MM.1S (cell line): ENCODE measurements around the gene MPND.

Experiments used
- DNase-seq: peaks from one replicate; pipeline ENCODE4 v3.0.0-alpha.2; 2015
- H2AFZ ChIP-seq: fragments of 300-600 bp; sonication (generic); 2 replicates; pipeline ENCODE4 v1.6.0; 2016; ENCODE audit warnings: antibody characterized with exemption, low read length
- H3F3A ChIP-seq: fragments of 300-600 bp; sonication (generic); 2 replicates; pipeline ENCODE4 v1.6.1; 2016; ENCODE audit warnings: mild to moderate bottlenecking, antibody characterized with exemption, low read length, moderate library complexity, mixed read lengths; ENCODE audit not compliant: insufficient read depth
- H3K27ac ChIP-seq: fragments of 300-600 bp; sonication (generic); 2 replicates; pipeline ENCODE4 v1.5.1; 2016; ENCODE audit warnings: mild to moderate bottlenecking, low read length
- H3K27me3 ChIP-seq: fragments of 300-600 bp; sonication (generic); replicated peaks from 2 replicates; pipeline ENCODE4 v1.6.0; 2016; ENCODE audit warnings: low read length; ENCODE audit not compliant: insufficient read depth
- H3K36me3 ChIP-seq: fragments of 300-600 bp; sonication (generic); replicated peaks from 2 replicates; pipeline ENCODE4 v1.6.1; 2016; ENCODE audit warnings: mild to moderate bottlenecking, low read length, mixed read lengths; ENCODE audit not compliant: insufficient read depth
- H3K4me1 ChIP-seq: fragments of 300-600 bp; sonication (generic); 2 replicates; pipeline ENCODE4 v1.6.1; 2016; ENCODE audit warnings: low read length, mixed read lengths
- H3K4me2 ChIP-seq: fragments of 300-600 bp; sonication (generic); 2 replicates; pipeline ENCODE4 v1.6.0; 2016; ENCODE audit warnings: low read depth, low read length
- H3K4me3 ChIP-seq: fragments of 300-600 bp; sonication (generic); 2 replicates; pipeline ENCODE4 v1.5.1; 2016; ENCODE audit warnings: low read length, mixed read lengths
- H3K79me2 ChIP-seq: fragments of 300-600 bp; sonication (generic); 2 replicates; pipeline ENCODE4 v1.6.1; 2016; ENCODE audit warnings: mixed run types, low read length, mixed read lengths
- H3K9ac ChIP-seq: fragments of 300-600 bp; sonication (generic); 2 replicates; pipeline ENCODE4 v1.6.1; 2016; ENCODE audit warnings: low read length, mixed read lengths
- H3K9me2 ChIP-seq: fragments of 300-600 bp; sonication (generic); replicated peaks from 2 replicates; pipeline ENCODE4 v1.6.1; 2016; ENCODE audit warnings: mild to moderate bottlenecking, low read length, mixed read lengths; ENCODE audit not compliant: insufficient read depth
- H3K9me3 ChIP-seq: fragments of 300-600 bp; sonication (generic); replicated peaks from 2 replicates; pipeline ENCODE4 v1.6.1; 2016; ENCODE audit warnings: mild to moderate bottlenecking, low read length, mixed read lengths; ENCODE audit not compliant: insufficient read depth
- H4K20me1 ChIP-seq: fragments of 300-600 bp; sonication (generic); 2 replicates; pipeline ENCODE4 v1.6.1; 2016; ENCODE audit warnings: mild to moderate bottlenecking, low read length, moderate library complexity, mixed read lengths; ENCODE audit not compliant: insufficient read depth
- EZH2 ChIP-seq: fragments of 300-600 bp; sonication (generic); optimal IDR thresholded peaks from 2 replicates; pipeline ENCODE3; 2017; ENCODE audit warnings: low read depth, mild to moderate bottlenecking, antibody characterized with exemption, low read length, mixed read lengths
- EZH2phosphoT487 ChIP-seq: fragments of 300-600 bp; sonication (generic); IDR thresholded peaks from 2 replicates; pipeline ENCODE4 v1.6.1; 2018; ENCODE audit warnings: antibody characterized with exemption, low read length
- TF ChIP-seq, protein P1 (sequence below): fragments of 300-600 bp; sonication (generic); IDR thresholded peaks from 2 replicates; pipeline ENCODE4 v1.5.1; 2016; ENCODE audit warnings: antibody characterized with exemption, low read length, mixed read lengths

The MPND gene

DNA sequence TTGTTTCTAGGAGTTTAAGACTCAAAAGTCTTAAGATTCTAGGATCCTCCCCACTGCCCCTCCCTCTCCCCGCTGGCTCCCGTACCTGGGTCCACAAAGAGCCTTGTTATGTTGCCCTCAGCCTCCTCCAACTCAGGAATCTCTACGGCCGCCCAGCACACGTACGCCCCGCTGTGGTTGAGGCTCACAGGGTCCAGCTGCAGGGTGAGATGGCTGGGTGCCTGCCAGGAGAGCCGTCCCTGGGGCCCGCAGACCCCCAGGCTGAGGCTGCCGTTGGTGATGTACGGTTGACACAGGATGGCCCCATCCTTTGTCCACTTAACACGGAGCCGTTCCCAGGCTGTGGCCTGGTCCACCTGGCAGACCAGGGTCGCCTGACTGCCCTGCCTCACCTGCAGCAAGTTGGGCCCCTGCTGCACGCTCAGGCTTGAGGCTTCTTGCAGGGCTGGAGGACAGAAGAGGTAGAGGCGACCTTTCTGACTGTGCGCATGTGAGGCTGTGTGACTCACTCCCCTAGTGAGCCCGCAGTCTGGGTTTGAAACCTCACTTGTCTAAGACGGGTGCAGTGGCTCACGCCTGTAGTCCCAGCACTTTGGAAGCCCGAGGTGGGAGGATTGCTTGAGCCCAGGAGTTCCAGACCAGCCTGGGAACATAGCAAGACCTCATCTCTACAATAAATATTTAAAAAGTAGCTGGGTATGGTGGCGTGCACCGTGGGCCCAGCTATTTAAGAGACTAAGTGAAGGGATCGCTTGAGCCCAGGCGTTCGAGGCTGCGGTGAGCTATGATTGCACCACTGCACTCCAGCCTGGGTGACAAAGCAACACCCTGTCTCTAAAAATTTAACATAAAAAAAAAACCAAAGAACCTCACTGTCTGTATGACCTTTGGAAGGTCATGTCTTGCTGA lies 45.2 kb upstream of the MPND start:
- H3K9me3 ChIP-seq, result no peaks in the 10 kb centered on the region
- peaks cover 81% of the 10 kb centered on the region for H3K27me3 ChIP-seq
- H3K4me1 ChIP-seq, result no peaks in the 10 kb centered on the region
- H3F3A ChIP-seq, result no peaks in the 10 kb centered on the region
- H3K36me3 ChIP-seq, result no peaks in the 10 kb centered on the region
- H4K20me1 ChIP-seq, result no peaks in the 10 kb centered on the region
- no peak for DNase-seq
- H3K4me3 ChIP-seq, result no peak overlapping the region
- no peaks in the 10 kb centered on the region for H3K9me2 ChIP-seq
- no peak overlapping the region for H2AFZ ChIP-seq
- TF ChIP-seq, protein P1, sequence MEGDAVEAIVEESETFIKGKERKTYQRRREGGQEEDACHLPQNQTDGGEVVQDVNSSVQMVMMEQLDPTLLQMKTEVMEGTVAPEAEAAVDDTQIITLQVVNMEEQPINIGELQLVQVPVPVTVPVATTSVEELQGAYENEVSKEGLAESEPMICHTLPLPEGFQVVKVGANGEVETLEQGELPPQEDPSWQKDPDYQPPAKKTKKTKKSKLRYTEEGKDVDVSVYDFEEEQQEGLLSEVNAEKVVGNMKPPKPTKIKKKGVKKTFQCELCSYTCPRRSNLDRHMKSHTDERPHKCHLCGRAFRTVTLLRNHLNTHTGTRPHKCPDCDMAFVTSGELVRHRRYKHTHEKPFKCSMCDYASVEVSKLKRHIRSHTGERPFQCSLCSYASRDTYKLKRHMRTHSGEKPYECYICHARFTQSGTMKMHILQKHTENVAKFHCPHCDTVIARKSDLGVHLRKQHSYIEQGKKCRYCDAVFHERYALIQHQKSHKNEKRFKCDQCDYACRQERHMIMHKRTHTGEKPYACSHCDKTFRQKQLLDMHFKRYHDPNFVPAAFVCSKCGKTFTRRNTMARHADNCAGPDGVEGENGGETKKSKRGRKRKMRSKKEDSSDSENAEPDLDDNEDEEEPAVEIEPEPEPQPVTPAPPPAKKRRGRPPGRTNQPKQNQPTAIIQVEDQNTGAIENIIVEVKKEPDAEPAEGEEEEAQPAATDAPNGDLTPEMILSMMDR, result no peak
- TF ChIP-seq EZH2 (no peak), EZH2phosphoT487 (no peak)
- no peak overlapping the region for H3K27ac ChIP-seq
- no peaks in the 10 kb centered on the region for H3K79me2 ChIP-seq
- H3K4me2 ChIP-seq, result no peak overlapping the region
- H3K9ac ChIP-seq, result no peak overlapping the region

DNA sequence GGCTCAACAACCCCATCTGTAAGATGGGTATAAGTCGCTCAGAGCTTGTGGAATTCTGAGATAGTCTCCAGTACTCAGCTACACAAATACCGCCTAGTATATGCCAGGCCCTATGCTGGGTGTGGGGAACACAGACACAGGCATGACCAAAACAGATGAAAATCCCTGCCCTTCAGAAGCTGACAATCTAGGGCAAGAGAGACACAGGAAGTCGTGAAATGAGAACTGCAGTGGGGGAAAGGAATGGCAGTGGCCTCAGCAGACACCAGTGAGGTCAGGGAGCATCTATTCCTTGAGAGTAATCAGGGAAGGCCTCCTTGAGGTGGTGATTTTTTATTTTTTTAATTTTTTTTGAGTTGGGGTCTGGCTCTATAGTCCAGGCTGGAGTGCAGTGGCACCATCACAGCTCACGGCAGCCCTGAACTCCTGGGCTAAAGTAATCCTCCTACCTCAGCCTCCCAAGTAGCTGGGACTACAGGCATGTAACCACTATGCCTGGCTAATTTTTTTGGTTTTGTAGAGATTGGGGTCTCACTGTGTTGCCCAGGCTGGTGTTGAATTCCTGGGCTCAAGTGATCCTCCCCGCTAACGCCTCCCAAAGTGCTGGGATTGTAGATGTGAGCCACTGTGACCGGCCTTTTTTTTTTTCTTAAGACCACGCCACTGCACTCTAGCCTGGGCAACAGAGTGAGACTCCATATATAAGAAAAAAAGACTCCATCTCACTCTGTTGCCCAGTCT lies 44.4 kb upstream of the MPND start:
- Histone ChIP-seq H3K9me2 (no peaks in the 10 kb centered on the region), H3K9me3 (no peaks in the 10 kb centered on the region), H3F3A (no peaks in the 10 kb centered on the region), H3K4me3 (no peak overlapping the region), H4K20me1 (no peaks in the 10 kb centered on the region), H3K27ac (no peak overlapping the region), H3K4me1 (no peaks in the 10 kb centered on the region), H3K79me2 (no peaks in the 10 kb centered on the region), H2AFZ (no peak overlapping the region), H3K9ac (no peak overlapping the region), H3K4me2 (no peak overlapping the region), H3K36me3 (no peaks in the 10 kb centered on the region), H3K27me3 (peaks cover 81% of the 10 kb centered on the region)
- no peak for DNase-seq
- TF ChIP-seq, protein P1, result no peak
- TF ChIP-seq EZH2phosphoT487, result no peak
- no peak for TF ChIP-seq EZH2

GRCh38 chr19:4300589-4300988 lies 42.8 kb upstream of the MPND start:
- Histone ChIP-seq H3K9me3 (no peaks in the 10 kb centered on the region), H4K20me1 (no peaks in the 10 kb centered on the region), H3K9me2 (no peaks in the 10 kb centered on the region), H3K9ac (no peak overlapping the region), H3K79me2 (no peaks in the 10 kb centered on the region), H3K4me3 (no peak overlapping the region), H3K4me1 (no peaks in the 10 kb centered on the region), H2AFZ (no peak overlapping the region), H3K27ac (no peak overlapping the region), H3K36me3 (no peaks in the 10 kb centered on the region), H3F3A (no peaks in the 10 kb centered on the region), H3K27me3 (peaks cover 78% of the 10 kb centered on the region), H3K4me2 (no peak overlapping the region)
- no peak for DNase-seq
- TF ChIP-seq, protein P1, result no peak
- TF ChIP-seq EZH2phosphoT487, result no peak
- no peak for TF ChIP-seq EZH2
